ENCODE measurements around the gene SPOCD1.

Gene SPOCD1

DNA sequence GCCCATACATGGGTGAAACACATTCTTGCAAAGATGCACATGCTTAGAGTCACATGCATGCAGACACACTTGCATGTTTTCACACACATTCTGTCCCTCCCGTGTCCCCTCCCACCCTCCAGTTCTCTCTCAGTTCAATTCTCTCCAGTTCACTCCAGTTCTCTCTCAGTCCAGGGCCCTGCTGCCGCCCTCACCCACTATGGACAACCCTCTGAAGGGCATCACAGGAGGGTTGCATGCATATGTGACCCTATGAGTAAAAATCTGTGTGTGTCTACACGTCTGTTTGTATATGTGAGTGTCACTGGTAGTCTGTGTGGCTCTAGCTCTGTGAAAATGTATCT, 29.9 kb downstream of the SPOCD1 start:
- DNase-seq, result no peak

DNA sequence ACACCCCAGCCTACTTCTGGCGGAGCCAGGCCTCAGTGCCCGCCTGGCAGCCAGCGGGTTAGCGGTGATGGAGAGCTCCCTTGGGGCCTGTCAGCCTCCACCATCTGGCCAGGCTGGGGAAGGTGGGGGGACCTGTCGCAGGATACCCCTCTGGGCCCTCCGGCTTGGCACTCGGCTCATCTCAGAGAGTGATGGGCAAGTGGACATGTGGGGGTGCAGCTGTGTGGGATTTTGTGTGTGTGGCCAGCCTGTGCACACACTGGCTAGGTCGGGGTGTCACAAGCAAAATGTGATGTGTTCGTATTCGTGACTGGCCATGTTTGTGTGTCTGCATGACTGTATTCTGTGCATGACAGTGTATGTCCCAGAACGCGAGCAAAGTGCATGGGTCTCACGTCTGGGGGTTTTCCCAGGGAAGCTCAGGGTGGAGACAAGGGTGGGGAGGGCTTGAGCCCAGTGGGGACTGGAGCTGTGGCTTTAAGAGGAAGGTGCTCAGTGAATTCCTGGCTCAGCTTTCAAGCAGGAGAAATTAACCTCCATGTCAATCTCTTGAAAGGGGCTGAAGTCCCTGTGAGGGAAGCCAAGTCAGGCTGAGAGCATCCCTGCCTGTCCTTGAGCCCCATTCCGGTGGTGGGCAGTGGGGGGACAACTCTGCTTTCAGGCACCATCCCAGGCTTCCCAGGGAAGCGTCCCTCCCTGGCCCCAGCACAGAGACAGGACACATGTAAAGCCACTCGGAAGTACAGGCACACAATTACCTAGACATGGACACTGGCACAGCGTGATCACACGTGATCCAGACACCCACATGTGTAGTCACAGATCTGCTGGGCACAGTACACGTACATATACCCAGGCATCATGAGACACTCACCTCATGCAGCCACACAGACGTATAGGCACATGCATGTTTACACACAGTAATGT, 30.5 kb downstream of the SPOCD1 start:
- no peak for DNase-seq

DNA sequence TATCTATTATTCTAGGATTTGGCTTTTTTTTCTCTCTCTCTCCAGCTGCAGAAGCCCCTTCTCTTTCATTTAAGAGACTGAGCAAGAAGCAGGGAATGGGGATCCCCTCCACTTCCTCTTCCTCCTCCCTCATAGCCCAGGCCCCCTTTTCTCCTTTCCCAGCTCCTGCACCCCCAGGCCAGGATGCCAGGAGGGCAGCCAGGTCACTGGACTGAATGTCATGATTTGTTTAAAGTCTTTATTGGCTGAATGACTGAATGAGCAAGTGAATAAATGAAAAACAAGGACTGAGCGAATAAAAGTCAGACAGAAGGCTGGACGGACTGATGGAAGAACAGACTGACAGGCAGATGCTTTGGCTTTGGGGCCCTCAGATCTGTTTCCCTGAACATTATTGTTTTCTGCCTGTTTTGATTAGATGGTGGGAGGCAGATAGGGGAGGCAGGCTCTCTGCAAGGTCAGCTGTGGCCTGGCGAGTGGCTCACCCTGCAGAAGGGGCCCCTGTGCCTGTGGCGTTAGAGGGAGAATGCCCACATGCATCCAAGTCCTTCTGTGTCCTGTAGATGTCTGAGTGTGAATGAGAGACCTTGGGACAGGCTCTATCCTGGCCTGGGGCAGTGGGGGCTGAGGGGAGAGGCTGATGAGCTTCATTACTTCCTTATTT, 31.3 kb downstream of the SPOCD1 start:
- no peak for DNase-seq

GRCh38 chr1:31783846-31784245, 32.0 kb downstream of the SPOCD1 start:
- no peak for DNase-seq

- DNase-seq, result no peak
Observed at GRCh38 chr1:31782421-31783410, 33.1 kb downstream of the SPOCD1 start.

GRCh38 chr1:31781756-31782371, 34.0 kb downstream of the SPOCD1 start:
- no peak for DNase-seq

GRCh38 chr1:31781138-31781755, 34.6 kb downstream of the SPOCD1 start:
- no peak for DNase-seq

DNA sequence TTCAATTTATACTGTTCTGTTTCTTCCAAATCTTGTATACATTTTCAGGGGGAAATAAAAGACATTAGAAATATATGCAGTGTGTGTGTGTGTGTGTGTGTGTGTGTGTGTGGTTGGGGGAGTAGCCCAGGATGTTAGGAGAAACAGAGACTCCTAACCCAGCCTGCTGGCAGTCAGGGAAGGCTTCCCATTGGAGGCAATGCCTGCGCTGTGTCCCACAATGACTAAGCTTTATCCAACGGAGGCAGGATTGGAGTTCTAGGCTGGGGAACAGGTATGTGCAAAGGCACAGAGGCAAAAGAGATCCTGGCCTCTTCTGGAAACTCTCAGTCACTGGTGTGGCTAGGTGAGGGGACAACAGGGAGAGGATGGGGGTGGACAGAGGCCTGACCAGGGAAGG, 35.2 kb downstream of the SPOCD1 start:
- no peak for DNase-seq

GRCh38 chr1:31779687-31780086, 36.1 kb downstream of the SPOCD1 start:
- DNase-seq, result no peak

- DNase-seq, result no peak
Observed at GRCh38 chr1:31778763-31779488, 36.9 kb downstream of the SPOCD1 start.

DNA sequence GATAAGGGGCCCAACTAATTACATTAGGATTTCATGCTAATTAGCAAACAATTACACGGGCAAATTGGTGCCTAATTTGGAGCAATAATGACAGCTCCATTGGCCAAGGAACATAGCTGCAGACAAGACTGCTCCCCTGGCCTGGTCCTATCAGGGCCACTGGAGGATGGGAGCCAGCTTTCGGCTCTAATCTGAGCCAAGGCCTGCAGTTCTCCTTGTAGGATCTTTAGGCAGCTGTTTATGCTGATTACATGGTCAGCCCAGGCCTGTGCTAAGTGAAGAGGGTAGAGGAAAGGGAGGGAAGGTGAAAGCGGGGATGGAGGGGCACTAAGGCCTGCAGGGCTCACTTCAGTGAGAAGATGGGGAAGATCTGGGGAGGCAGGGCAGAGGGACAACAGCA, 39.3 kb downstream of the SPOCD1 start:
- DNase-seq, result no peak

DNA sequence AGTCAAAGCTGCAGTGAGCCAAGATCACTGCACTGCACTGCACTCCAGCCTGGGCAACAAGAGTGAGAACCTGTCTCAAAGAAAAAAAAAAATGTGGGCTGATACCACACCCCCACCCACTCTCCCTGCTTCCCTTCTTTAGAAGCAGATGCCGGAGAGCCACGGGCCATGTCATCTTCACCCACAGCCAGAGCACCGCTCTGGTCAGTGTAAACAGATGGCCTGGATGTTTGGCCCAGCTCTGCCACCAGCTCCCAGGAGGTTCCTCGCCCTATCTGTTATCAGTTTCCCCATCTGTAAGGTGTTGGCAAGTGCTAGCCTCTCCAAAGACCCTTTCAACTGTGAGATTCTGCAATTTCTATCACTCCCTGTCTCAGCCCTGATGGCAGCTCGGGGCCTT, 39.8 kb downstream of the SPOCD1 start:
- no peak for DNase-seq

- DNase-seq, result no peak
Observed at GRCh38 chr1:31775210-31775999, 40.4 kb downstream of the SPOCD1 start.

- no peak for DNase-seq
Observed at GRCh38 chr1:31774495-31774894, 41.3 kb downstream of the SPOCD1 start.

DNA sequence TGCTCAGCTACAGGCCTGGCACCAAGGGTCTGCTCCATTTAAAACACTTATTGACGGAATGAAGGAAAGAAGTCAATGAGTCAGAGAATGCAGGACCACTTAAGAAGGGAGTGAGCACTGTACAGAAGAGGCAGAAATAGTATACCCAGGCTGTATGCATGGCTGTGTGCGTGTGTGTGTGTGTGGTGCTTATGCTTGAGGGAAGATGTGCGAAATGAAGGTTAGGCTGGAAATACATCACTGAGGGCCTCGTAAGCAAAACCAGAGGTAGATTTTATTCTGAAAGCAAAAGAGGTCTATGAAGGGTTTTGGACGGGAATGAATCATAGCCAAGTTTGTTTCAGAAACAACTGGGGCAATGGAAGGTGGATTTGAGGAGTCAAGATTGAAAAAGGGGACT, 42.0 kb downstream of the SPOCD1 start:
- DNase-seq, result no peak

- DNase-seq, result no peak
Observed at GRCh38 chr1:31772669-31773248, 43.1 kb downstream of the SPOCD1 start.

- DNase-seq, result peak; percentile 61
Observed at GRCh38 chr1:31771891-31772668, 43.7 kb downstream of the SPOCD1 start.

DNA sequence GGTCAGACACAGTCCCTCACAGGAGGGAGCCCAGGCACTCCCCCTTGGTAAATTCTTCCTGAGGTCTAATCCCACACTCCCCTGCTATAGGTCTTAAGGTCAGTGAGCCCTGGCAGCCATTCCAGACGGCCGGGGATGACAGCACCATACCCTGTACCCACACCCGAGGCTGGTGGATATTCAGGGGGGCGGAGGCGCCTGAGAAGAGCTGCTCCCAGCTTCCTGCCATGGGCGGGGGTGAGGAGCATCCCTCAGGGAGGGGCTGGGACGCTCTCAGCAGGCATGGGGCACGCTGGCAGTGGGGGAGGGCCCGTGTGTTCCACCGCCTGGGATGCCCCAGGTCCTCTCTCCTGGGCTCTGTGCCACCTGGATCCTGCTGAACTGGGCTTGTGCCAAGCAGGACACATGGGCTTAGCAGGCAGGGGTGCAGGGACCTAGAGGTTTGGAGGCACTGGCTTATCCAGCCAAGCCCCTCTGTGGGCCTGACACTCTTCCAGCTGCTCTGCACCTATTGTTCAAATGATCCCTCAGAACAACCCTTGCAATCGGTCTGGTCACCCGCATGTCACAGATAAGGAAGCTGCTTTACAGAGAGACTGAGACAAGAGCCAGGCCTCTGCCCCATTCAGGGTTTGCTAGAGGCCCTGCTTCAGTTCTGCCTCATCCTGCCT, 46.0 kb downstream of the SPOCD1 start:
- no peak for DNase-seq
